Activated CD4-positive, alpha-beta T cell treated with anti-CD3 and anti-CD28 coated beads, Interleukin-2, Interleukin-4, amounts not matched to agents 100 ng/mL and 50 ng/mL, durations not matched to agents 16 hours and 8 hours (primary cell): ENCODE measurements around the gene PLD1.

Experiments
- DNase-seq: peaks from one replicate; pipeline ENCODE4 v3.0.0-alpha.2; 2020; ENCODE audit warnings: low spot score

PLD1 gene

GRCh38 chr3:171561596-171562323 is 248.5 kb downstream of the PLD1 start:
- peak; percentile 58 for DNase-seq

- DNase-seq = no peak
These were observed 250.7 kb downstream of the PLD1 start for GRCh38 chr3:171559586-171559985.

- DNase-seq = no peak
These were observed 252.0 kb downstream of the PLD1 start for GRCh38 chr3:171558188-171558696.

- no peak for DNase-seq
These were observed 253.1 kb downstream of the PLD1 start for GRCh38 chr3:171557173-171557572.

DNA sequence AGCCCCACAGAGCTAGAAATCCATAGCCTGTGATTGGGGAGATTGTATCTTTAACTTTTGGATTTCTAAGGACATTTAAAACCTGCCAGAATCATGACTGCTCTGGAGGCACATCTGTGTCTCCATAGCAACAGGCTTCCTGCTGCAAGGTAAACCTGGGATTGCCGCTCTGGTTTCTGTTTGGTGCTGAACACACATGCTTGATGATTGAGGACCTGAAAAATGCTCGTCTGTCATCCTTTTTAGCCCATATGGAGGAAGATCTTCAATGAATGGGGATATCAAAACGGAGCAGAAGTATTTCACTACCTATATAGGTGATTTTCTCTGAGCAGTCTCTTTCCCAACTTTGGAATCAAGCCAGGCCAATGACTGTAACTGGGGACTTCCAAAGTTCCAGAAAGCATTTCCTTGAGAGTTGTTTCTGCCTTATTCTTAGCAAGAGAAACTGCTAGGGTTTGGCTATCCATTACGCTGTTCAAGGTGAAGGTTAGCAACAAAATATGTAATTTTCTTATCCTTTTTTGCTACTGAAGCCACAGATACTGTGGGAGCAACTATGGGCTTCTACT is 253.6 kb downstream of the PLD1 start:
- DNase-seq = no peak

- no peak for DNase-seq
These were observed 254.1 kb downstream of the PLD1 start for GRCh38 chr3:171556148-171556547.

DNA sequence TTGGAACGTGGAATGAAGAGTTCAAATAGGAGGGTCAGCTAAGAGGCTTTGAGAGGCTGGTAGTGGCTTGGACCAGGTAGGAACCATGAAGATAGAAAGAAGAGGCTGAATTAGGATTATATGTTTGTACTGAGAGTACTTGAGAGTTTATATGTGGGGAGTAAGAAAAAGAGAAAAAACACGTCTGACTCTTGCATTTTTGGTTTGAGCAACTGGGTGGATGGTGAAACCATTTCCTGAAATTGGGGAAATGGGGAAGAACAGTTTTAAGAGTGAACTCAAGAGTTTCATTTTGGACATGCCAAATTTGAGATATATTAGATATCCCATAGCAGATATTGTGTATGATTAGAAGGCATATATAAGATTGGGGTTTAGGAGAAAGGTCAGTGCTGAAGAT is 257.2 kb downstream of the PLD1 start:
- DNase-seq = no peak

DNA sequence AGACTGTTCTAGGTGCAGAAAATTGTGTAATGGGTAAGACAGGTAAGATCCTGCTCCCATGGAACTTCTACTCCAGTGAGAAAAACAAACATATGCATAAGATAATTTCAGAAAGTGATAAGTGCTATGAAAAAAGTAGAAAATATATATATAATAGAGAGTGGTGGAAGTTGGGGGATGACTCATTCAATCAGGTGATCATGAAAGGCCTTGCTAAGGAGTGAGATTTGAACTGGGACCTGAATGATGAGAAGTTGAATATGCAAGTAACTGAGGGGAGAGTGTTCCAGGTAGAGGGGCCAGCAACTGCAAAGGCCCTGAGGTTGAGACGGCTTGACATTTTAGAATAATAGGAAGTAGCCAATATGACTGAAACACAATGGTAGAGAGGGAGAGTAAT is 257.8 kb downstream of the PLD1 start:
- DNase-seq = no peak

DNA sequence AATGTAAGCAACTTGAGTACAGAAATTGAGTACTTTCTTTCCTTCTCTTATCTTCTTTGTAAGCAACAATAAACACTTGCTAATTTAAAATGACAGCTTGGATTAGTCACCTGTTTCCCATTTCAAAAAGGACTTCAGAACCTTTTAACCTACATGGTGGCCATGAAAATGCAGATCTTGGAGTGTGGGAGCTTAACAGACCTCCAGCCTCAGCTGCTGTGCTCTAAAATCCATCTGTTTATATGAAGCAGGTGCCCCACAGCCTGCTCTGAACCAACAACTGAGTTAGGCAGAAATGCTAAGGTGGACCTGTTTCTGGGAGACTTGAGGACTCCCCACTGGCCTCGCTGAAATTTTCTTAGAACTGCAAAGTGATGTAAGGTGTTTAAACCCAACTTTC is 259.0 kb downstream of the PLD1 start:
- DNase-seq = no peak
